ENCODE data around the gene SLC29A3.

Gene SLC29A3

GRCh38 chr10:71321386-71321785 lies 2.3 kb downstream of the SLC29A3 start:
- DNase-seq (ENCODE audit: low read depth): no peak

- no peak for DNase-seq (ENCODE audit: low read depth)
Measured at GRCh38 chr10:71323407-71323806, 4.3 kb downstream of the SLC29A3 start.

GRCh38 chr10:71324743-71325142 lies 5.7 kb downstream of the SLC29A3 start:
- DNase-seq (ENCODE audit: low read depth): no peak

GRCh38 chr10:71325267-71325666 lies 6.2 kb downstream of the SLC29A3 start:
- no peak for DNase-seq (ENCODE audit: low read depth)

- DNase-seq (ENCODE audit: low read depth): no peak
Measured at GRCh38 chr10:71326464-71326881, 7.4 kb downstream of the SLC29A3 start.

GRCh38 chr10:71330789-71331404 lies 11.8 kb downstream of the SLC29A3 start:
- DNase-seq (ENCODE audit: low read depth): no peak

GRCh38 chr10:71331736-71332135 lies 12.7 kb downstream of the SLC29A3 start:
- no peak for DNase-seq (ENCODE audit: low read depth)

GRCh38 chr10:71332466-71332865 lies 13.4 kb downstream of the SLC29A3 start:
- no peak for DNase-seq (ENCODE audit: low read depth)

GRCh38 chr10:71333129-71333887 lies 14.2 kb downstream of the SLC29A3 start:
- no peak for DNase-seq (ENCODE audit: low read depth)

- DNase-seq (ENCODE audit: low read depth): no peak
Measured at GRCh38 chr10:71334221-71334791, 15.2 kb downstream of the SLC29A3 start.

- DNase-seq (ENCODE audit: low read depth): no peak
Measured at GRCh38 chr10:71335173-71335708, 16.2 kb downstream of the SLC29A3 start.

GRCh38 chr10:71336632-71337031 lies 17.6 kb downstream of the SLC29A3 start:
- DNase-seq (ENCODE audit: low read depth): no peak

- DNase-seq (ENCODE audit: low read depth): no peak
Measured at GRCh38 chr10:71337219-71337701, 18.2 kb downstream of the SLC29A3 start.

- no peak for DNase-seq (ENCODE audit: low read depth)
Measured at GRCh38 chr10:71338728-71339495, 19.9 kb downstream of the SLC29A3 start.

- no peak for DNase-seq (ENCODE audit: low read depth)
Measured at GRCh38 chr10:71339796-71340589, 20.9 kb downstream of the SLC29A3 start.

- no peak for DNase-seq (ENCODE audit: low read depth)
Measured at GRCh38 chr10:71342573-71343391, 23.7 kb downstream of the SLC29A3 start.

GRCh38 chr10:71343392-71343773 lies 24.3 kb downstream of the SLC29A3 start:
- DNase-seq (ENCODE audit: low read depth): no peak

- DNase-seq (ENCODE audit: low read depth): no peak
Measured at GRCh38 chr10:71344154-71344925, 25.3 kb downstream of the SLC29A3 start.

- DNase-seq (ENCODE audit: low read depth): no peak
Measured at GRCh38 chr10:71344993-71345480, 26.0 kb downstream of the SLC29A3 start.

- DNase-seq (ENCODE audit: low read depth): no peak
Measured at GRCh38 chr10:71345694-71346093, 26.6 kb downstream of the SLC29A3 start.
